GM19324 (cell line): ENCODE measurements around the gene KLF11.
"Not testable (repeated sequence)": the region's sequence is repeated elsewhere in the genome, so short reads cannot be mapped to it uniquely, and the experiment has no call there.

Experiments used
- ATAC-seq: cut with Tn5 transposase; IDR thresholded peaks from one replicate; pipeline ENCODE4 v1.9.1; 2021; ENCODE audit warnings: mild to moderate bottlenecking, moderate library complexity; ENCODE audit not compliant: unreplicated experiment, low FRiP score

KLF11 gene

DNA sequence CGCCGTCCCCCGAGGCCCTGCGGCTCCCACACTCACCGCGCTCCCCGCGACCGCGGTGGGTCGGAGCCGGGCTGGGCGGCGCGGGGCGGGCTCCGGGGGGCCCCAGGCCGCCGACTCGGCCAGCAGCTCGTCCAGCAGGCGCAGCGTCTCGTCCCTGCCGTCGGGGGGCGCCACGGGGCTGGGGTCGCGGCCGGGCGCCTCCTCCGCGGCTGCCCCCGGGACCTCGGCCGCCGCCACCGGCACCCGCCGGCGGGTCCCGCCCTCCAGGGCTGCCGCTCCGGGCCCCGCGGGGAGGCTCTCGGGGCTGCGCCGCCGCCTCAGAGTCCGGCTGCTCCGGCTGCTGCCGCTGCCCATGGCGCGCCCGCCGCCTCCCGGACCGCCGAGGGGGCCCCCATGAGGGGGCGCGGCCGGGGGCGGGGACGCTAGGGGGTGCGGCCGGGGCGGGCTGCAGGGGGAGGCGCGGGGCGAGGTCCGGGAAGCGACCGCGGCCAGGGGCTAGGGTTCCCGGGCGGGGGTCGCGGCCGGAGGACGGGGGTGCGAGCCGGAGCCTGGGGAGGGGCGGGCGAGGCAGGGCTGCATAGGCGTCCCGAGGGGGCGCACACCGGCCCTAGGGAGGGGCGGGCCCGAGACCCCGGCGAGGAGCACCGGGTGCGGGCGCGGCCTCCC, 36.7 kb downstream of the KLF11 start, which contains the start of gene CYS1:
CYS1 (minus strand) TSS at position 542 of the 666 bp plus-strand sequence; CDS start at position 354, 188 bp downstream.
- ATAC-seq: peak; percentile 47

DNA sequence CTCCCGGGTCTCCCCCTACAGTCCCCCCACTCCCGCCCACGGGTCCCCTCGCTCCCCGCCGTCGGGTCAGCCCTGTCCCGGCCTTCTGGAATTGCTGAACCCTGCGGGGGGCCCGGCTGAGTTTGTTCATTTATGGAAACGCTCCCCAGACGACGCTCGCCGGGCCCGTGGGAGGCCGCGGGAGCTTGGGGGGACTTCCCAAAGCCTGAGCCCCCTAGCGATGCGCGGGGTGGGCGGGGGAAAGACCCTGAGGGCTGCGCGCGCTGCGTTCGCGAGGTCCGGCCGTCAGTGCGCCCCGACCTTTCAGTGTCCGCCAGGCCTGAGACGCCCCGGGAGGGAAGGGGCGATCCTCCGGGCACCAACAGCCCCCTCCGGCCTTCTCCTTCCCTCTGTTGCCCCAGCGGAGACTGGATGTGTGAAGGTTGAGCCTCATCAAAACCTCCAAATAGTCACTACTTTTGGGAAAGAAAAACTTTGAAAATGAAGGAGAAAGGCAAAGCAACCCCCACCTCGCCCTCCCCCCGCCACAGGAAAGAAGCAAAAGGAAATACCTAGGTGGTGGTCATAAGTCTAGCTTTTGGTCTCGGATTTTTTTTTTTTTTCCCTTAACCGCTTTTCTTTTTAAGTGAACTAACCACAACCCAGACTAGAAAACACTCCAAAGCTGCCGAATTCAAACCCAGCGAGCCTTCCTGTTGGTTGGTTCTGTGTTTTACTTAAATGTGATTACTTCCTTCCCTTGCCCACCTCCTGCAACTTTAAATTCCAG, 37.4 kb downstream of the KLF11 start:
- ATAC-seq: peak; percentile 20

DNA sequence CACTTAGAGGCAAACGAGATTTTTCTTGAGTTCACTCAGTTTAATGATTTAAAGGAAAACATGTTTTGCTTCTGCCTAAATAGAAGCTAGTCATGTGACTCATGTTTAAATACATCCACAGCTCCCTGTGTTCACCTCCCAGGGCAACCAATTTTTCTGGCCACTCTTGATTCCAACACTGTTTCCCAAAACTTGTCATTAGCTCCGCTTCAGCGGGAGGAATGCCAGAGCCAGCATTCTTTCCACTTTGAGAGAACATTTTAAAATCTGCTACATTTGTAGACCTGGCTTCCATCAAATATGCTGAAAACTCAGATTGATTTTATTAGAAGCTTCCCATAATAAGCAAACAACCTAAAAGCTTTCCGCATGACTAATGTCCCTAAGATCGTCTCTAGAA, 39.7 kb downstream of the KLF11 start:
- ATAC-seq: no peak

DNA sequence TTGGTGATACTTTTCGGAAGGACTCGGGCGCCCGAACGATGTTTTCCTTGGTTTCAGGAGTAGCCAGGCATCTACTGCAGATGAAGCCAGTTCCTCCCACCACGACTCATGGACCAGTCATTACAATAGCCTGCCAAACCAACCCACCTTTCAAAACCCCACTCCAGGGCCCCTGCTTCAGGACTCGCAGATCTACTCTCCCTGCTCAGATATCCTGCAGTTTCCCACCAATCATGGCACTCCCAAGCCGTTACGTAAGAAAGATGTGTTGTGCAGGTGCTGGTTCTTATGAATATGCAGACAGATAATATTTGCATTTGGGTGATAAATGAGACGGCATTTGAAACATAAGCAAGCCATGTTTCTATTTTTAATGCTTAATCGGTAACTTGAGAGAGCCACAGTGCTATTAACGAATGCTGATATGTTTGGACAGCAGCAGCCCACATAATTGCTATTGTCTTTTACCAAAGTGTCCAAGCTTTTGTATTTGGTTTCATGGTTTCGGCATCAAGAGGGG, 40.4 kb downstream of the KLF11 start:
- ATAC-seq: no peak

DNA sequence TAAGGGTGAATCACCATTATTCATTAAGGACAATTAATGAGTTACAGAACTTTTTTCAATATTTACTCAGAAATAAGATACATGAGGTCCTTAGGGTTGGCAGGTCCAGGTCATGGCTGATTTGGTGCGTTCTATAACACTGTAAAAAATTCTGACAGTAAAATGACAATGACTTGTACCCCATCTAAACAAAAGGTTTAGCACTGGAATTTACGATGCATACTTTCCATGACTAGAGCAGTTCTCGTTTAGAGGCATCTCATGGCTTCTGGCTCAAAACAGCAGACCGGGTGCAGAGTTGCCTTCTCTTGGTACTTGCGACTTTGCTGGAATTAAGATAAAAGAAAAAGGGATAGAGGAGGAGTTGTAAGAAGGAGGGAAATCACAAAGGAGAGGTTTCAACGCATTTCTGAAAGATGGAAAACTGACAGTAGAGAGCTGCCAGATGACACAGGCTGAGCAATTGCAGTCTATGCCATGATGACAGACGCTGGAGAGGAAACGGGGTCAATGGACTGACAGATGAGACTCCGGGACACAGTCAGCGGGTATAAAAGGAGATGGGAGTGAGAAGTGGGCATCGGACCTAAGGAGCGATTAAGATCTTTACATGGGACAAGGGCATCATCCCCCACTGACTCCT, 41.0 kb downstream of the KLF11 start:
- no peak for ATAC-seq

DNA sequence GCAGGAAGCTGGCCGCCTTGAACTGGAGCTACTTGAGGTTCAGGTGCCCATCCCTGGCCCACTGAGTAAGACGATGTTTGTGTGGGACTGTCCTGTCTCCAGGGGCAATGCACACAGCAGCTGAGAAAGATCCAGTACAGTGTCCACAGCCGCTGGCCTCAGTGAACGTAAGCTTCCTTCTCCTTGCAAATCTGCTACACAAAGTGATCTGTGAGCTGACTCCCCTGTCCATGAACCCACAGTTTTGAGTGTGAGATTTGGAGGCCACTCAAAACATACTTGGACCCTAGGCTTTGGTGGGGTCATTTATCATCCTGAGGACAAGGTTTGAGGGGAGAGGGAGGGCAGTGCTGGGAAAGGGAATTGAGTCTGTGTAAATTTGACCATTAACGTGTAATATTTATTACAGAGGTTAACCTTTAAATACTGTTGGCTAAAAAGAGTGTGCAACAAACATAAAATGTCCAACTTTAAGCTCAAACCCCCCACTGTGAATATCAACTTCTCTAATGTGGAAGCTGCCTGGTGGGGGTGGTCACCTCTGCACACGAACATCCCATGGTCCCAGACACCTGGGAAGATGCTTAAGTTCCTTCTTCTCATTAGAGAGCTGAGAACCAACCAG, 41.8 kb downstream of the KLF11 start:
- ATAC-seq: no peak

DNA sequence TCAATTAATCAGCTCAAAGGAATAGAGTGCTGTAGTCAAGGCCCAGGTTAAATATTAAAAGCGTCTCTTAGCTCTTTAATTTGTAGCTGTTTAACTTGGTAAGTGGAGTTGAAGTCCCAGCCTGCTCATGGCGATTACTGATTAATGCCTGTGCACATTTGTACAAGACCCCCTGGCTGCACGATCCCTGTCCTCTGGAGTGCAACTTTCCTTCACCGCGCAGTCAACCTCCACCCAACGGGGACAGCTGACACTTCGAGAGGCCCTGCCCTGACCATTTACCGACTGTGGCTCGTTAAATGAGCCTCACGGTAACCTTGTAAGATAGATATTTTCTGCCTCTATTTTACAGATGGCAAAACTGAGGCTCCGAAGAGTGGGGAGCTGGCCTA, 42.3 kb downstream of the KLF11 start:
- no peak for ATAC-seq

DNA sequence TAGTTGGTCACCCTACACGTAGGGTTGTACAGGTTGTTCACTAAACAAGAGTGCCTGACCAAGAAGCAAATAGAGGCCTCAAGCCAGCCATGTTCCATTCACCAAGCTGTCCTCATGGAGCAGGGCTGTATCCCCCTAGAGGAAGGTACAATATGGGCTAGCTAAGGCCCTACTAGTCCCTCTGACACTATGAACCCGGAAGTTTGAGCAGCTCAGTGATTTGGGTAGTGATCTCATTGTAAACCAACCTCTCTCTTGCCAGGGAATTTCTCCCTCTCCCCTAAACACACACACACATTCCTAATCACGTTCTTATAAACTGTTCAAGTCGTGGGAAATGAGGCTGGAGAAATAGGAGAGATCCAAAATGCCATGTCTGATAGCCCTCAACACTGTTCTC, 43.6 kb downstream of the KLF11 start:
- ATAC-seq: no peak

DNA sequence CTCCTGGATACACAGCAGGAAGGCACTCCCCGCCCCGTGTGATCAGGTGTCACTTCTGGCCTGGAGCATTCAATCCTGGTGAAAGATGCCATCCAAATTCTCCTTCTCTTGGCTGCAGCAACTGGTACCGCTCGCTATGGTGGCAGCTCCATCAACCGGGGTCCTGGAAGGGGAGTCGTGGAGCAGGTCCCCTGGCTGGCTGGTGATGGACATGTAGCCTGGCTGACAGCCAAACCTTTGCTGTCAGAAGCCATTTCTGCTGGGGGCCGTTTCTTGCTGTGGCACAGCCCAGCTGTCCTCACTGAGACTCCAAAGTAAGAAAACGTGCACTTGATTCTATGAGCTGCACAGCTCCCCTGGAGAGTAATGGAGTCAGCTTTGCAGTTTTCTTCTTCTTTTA, 44.0 kb downstream of the KLF11 start:
- ATAC-seq: no peak

DNA sequence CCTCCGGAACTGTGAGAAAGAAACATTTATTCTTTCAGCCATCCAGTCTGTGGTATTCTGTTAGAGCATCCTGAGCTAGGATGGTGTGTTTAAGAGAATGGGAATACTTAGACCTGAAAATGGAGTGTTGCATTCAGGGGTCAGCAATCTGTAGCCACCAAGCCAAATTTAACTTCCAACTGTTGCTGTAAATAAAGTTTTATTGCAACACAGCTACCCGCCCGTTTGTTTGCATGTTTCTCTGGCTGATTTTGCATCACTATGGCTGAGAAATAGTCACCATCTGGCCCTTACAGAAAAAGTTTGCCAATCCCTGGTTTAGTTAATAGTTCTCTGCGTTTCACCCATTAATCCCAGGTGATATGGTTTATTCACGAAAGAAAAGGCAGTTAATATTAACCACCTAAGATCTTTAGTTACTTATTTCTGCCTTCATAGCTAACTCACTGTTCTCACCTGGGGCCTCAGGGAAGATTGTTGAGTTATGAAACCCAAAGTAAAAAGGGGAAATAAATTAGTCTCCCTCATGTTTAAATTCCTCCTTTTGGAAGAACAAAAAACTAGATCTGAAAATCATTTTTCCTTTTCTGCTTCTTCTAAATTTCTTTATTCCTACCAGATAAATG, 46.3 kb downstream of the KLF11 start:
- ATAC-seq: peak; percentile 49

DNA sequence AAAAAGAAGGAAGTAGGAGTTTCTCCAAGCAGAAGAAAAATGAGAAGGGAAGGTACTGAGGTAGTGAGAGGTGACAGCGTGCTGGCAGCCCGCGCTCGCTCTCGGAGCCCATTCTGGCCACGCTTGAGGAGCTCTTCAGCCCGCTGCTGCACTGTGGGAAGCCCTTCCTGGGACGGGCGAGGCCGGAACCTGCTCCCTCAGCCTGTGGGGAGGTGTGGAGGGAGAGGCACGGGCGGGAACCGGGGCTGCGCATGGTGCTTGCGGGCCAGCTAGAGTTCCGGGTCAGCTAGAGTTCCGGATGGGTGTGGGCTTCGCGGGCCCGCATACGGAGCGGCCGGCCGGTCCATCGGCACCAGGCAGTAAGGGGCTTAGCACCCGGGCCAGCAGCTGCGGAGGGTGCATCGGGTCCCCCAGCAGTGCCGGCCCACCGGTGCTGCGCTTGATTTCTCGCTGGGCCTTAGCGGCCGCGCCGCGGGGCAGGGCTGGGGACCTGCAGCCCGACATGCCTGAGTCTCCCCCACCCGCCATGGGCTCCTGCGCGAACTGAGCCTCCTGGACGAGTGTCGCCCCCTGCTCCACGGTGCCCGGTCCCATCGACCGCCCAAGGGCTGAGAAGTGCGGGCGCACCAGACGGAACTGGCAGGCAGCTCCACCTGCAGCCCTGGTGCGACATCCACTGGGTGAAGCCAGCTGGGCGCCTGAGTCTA, 48.0 kb downstream of the KLF11 start:
- peak; percentile 36 for ATAC-seq

DNA sequence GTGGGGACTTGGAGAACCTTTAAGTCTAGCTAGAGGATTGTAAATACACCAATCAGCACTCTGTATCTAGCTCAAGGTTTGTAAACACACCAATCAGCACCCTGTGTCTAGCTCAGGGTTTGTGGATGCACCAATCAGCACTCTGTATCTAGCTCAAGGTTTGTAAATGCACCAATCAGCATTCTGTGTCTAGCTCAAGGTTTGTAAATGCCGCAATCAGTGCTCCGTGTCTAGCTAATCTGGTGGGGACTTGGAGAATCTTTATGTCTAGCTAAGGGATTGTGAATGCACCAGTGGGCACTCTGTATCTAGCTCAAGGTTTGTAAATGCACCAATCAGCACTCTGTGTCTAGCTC, 48.5 kb downstream of the KLF11 start:
- not testable (repeated sequence) for ATAC-seq

DNA sequence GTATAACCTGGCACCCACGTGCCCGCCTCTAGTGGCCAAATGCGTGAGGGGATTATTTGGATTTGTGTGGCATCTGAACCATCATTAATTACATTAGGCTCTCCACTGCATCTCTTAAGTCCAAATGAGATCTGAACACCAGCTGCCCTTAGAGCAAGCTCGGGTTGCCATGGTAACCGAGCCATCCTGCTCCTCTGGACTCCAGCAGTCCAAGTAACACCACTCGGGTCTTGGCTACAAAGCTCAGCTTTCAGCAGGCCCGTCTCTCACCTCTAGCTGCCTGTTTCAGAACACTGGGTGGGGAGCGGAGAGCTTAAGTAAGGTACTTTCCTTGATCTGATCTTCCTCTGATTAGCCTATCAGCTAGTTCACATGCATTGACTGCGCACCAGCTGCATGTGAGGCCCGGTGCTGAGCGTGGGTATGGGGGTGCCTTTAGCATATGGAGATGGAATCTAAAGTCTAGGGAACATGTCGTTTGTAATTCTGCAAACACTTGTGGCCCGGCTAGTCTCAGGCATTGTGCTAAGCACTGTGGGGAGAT, 51.0 kb downstream of the KLF11 start:
- ATAC-seq: no peak

DNA sequence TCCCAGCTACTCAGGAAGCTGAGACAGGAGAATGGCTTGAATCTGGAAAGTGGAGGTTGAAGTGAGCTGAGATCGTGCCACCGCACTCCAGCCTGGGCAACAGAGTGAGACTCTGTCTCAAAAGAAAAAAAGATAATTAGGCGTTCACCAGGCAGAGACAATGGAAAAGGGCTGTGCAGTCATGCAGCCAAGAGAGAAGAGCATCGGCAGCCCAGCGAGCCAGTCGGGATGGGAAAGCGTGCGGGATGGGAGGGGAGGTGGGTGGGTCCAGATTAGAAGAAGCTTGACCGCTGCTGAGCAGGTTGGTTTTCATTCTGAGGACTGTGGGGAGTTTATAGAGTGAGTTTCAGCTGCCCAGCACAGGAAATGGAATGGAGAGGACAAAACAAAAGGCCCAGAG, 51.8 kb downstream of the KLF11 start:
- no peak for ATAC-seq

DNA sequence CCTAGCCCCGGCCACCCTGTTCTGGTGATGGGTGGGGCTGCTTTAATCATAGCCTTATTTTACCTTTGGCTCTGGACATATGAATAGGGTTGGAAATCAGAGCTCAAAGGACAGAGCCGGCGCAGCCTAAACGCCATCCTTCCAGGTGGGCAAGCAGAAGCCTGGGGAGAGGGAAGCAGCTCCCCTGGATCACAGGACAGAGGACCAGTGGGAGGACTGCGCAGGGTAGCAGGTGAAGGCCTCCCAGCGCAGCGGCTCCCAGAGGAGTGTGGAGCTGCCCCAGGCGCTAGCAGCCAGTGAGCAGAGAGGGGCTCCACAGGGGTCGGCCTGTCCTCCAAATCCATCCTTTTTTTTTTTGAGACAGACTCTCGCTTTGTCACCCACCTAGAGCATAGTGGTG, 53.3 kb downstream of the KLF11 start:
- no peak for ATAC-seq

DNA sequence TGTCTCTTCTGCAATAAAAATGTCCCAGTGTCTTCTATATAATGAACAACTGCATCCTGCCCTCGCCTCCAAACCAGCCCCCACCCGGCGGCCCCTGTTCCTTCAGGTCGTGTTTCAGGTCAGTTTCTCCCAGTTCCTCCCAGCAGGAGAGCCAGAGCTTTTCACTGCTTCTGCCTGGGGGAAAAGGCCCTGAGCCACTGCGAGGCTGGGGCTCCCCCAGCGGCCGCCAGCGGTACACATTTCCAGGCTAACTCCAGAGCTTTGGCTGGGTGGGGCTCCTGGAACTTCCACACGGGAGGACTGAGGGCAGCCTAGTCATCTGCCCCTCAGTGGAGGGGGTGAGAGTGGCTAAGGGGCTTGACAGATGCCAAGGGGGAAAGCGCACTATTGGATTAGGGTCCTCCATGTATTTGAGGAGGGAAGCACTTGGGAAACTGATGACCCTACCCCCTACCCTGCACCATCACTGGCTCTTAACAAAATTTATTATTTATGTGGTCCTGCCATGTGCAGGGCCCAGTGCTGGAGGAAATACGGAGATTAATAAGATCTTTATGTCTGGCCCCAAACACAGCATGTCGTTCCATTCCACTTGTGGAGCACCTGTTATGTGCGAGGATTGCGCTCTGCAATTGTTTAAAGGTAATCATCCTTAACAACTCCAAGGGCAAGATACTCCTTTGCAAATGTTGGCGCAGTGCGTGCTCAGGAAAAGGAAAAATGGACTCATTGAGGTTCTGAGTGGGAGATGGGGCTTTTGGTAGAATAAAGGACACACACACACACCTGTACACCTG, 54.2 kb downstream of the KLF11 start:
- ATAC-seq: peak; percentile 58

DNA sequence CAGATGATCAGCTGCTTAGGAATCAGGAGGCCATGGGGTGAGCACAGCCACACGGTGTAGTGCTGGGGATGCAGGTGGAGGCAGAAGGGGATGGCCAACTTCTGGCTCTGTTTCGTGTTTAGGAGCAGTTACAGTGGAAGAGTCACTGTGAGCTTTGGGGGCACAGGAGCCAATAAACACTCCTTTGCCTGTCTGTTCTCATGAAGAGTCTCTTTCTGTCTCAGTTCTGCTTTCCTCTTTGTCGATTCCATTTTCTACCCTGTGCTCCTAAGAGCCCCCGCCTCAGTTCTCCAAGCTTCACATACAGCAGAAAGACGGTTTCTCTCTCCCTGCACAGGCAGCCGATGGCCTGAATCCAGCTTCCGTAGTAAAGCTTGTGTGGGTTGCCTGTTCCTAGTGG, 58.1 kb downstream of the KLF11 start:
- no peak for ATAC-seq

DNA sequence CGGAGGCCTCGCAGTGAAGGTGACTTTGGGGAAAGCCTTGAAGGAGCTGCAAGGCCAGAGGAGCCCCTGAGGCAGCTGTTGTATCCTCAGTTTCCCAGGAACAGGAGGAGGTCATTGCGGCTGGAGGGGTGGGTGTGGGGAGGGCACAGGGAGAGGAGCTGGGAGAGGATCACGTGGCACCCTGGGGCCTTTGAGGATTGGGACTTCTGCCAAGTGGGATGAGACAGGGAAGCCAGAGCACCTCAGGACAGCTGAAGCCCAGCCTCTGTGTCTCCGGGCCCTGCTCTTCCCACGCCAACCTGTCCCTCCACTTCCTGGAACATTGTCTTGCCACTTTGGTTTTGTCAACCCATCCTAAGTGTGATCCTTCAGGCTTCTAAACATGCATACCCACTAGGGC, 59.8 kb downstream of the KLF11 start:
- ATAC-seq: no peak
